Uterus (tissue), 2 donors: ENCODE measurements around the gene GLRX.

Experiments used
- CTCF ChIP-seq, 4 experiments: fragments of 200-600 bp in 2 of 4; fragments of 450-650 bp in 2 of 4; sonication (generic) in 2 of 4; IDR thresholded peaks; one replicate each; pipeline ENCODE4 v1.5.1; 2016 to 2019; ENCODE audit warnings: antibody characterized with exemption in 4 of 4, mild to moderate bottlenecking in 2 of 4, moderate library complexity in 1 of 4
- POLR2A ChIP-seq, 2 donors: fragments of 450-650 bp; IDR thresholded peaks; one replicate each; pipeline ENCODE4 v1.6.1; 2016; ENCODE audit warnings: antibody characterized with exemption in 2 of 2, mild to moderate bottlenecking in 1 of 2, moderate library complexity in 1 of 2

DNA sequence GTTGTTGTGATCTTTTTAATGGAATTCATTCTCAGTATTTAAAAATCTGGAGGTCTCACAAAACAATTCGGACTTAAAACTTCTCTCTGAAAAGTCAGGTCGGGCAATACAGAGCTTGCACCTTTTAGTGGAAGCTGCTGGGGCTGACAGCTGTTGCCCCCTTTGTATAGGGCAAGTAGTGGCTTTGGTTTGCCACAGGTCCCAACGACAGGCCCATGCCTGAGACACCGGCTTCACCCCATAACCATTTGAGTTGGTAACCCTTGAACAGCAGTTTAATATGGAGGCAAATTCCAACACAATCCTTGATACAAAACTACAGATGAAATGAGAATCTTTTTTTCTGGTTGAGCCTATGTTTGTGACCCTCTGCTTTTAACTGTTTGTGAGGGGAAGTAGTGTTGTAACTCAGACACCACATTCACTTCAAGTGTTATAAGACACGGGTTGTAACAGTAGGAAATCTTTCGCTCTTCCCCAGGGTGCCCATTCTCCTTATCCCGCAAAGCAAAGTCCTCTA is 752 bp upstream of the GLRX start:
- TF ChIP-seq POLR2A (IDR thresholded peaks at IDR 0.05) (no peak), CTCF (IDR thresholded peaks at IDR 0.05) (no peak)
